ENCODE measurements around the gene ANKRD11.

GRCh38 chr16:89519881-89520280 is 29.5 kb upstream of the ANKRD11 start:
- TF ChIP-seq, protein P1, sequence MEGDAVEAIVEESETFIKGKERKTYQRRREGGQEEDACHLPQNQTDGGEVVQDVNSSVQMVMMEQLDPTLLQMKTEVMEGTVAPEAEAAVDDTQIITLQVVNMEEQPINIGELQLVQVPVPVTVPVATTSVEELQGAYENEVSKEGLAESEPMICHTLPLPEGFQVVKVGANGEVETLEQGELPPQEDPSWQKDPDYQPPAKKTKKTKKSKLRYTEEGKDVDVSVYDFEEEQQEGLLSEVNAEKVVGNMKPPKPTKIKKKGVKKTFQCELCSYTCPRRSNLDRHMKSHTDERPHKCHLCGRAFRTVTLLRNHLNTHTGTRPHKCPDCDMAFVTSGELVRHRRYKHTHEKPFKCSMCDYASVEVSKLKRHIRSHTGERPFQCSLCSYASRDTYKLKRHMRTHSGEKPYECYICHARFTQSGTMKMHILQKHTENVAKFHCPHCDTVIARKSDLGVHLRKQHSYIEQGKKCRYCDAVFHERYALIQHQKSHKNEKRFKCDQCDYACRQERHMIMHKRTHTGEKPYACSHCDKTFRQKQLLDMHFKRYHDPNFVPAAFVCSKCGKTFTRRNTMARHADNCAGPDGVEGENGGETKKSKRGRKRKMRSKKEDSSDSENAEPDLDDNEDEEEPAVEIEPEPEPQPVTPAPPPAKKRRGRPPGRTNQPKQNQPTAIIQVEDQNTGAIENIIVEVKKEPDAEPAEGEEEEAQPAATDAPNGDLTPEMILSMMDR (IDR thresholded peaks at IDR 0.05; ENCODE audit: low read length) = no peak
- TF ChIP-seq EZH2 (optimal IDR thresholded peaks at IDR 0.05; ENCODE audit: low read depth, low read length) = no peak
- TF ChIP-seq EZH2phosphoT487 (IDR thresholded peaks at IDR 0.05; ENCODE audit: low read length) = no peak

Data from MM.1S (cell line).